ENCODE results near the gene PERM1.
"Not testable (repeated sequence)": the region's sequence is repeated elsewhere in the genome, so short reads cannot be mapped to it uniquely, and the experiment has no call there.

Gene PERM1

DNA sequence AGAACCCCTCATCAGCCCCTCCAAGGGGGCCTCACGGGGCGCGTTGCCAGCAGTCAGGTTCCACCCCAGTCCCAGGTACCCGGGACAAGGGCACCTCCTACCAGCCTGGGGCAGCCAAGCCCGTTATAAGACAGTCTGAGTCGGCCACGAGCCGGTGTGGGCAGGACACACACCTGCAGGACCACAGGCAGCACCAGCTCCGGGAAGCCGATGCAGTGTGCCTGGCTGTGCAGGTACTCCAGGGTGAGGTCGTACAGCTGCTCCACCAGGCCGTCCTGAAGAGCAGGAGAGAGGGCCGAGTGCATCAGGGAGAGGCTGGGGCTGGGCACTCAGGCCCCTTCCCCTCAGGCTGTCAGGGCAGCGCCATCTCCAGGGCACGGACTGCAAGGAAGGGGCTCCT, 33.9 kb downstream of the PERM1 start:
- no peak for DNase-seq (ENCODE audit: low read depth in 2 of 2)

DNA sequence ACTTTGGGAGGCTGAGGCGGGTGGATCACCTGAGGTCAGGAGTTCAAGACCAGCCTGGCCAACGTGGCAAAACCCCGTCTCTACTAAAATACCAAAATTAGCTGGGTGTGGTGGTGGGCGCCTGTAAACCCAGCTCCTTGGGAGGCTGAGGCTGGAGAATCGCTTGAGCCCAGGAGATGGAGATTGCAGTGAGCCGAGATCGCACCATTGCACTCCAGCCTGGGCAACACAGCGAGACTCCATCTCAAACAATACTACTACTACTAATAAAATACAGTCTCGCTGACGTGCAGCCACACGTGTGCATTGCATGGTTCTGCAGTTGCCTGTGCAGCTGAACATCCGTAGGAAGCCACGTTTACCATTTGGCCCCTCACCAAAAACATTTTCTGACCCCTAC, 35.1 kb downstream of the PERM1 start:
- DNase-seq (ENCODE audit: low read depth in 2 of 2) = not testable (repeated sequence)

DNA sequence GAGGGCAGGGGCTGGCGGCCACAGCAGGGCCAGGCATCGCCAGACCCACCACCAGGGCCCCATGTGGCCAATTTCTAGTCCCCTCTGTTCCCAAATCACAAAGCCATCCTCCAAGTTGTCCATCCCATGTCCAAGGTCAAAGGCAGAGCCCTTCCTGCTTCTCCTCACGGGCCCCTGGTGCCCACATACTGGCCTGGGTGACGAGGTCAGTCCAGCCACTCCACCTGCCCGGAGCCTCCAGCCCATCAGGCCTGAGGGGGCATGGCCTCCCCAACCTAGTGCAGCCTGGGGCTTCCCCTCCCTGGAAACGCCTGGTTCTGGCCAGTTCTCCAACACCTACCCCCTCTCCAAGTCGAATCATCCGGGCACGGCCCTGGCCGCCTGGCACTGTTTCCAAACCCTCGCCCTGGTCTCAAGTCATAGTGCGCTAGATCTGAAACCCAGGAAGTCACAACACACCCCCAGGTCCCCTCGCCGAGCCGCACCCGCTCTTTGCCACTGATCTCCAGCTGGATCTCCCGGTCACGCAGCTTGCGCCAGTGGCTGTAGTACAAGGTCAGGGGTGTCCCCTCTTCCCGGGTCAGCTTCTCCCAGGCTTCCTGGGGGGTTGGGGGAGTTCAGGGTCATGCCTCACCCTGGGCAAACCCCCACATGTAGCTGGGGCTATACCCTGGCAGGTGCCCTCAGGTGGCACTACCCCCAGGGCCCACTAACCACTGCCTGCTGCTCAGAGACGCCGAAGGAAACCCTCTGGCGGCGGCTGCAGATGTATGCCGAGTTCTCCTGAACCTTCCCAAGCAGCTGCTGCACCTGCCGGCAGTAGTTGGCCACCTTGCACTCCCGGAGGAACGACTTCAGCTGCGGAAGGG, 36.0 kb downstream of the PERM1 start:
- DNase-seq (ENCODE audit: low read depth in 2 of 2) = no peak

DNA sequence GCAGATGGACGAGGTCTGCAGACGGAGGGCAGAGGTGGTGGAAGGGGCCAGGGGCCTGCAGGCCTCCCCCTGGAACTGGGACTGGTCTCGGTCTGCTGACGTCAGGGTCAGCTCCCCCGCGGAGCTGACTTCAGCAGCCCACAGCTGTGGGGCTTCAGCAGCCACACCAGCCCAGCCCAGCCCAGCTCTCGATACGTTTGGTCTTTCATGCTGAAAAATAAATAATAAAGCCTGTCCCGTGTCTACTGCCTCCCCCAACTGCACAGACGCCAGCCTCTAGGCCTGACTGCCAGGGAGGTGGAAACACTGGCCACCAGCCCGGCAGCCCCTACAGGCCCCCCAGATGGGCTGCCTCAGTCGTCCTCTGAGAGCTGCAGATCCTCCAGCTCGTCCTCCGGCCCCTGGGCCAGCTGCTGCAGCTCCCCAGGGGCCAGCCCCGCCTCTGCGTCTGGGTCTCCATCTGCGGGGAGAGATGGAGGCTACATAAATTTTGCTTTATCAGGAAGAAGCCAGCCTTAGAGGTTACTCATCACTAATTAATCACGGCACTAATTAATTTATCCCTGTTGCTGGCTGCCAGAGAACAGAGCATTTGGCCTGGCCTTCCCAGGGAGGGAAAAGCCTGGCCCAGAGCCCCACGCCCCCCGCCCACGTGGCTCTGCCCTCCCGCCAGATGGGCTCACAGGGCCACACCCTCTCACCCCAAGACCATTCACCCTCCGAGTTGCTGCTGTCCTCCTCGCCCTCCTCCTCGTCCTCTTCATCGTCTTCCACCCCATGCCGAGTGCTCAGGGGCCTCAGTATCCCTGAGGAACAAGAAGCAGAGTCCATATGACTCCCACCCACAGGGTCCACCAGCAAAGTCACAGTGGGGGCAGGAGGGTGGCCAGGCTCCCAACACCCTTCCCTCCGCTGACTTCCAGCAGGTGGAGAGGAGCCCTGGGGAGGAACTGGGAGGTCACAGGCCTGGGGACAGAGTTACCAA, 37.3 kb downstream of the PERM1 start:
- no peak for DNase-seq (ENCODE audit: low read depth in 2 of 2)

DNA sequence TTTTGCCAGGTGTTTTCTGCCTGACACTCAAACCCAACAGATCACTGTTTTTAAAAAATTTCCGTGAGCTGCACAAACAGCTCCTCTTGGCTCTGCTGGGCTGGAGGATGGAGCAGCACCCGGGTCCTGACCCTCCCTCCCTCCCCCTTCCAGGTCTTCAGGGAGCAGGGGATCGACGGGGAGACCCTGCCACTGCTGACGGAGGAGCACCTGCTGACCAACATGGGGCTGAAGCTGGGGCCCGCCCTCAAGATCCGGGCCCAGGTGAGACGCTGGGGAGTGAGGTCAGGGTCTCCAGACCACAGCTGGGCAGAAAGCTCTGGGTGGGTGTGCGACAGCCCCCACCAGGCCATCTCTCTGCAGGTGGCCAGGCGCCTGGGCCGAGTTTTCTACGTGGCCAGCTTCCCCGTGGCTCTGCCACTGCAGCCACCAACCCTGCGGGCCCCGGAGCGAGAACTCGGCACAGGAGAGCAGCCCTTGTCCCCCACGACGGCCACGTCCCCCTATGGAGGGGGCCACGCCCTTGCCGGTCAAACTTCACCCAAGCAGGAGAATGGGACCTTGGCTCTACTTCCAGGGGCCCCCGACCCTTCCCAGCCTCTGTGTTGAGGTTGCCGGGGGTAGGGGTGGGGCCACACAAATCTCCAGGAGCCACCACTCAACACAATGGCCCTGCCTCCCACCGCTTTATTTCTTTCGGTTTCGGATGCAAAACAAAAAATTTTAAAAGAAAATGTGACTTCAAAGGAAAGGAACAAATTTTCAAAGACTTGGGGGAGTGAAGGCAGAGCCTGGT, 38.1 kb downstream of the PERM1 start:
- no peak for DNase-seq (ENCODE audit: low read depth in 2 of 2)

DNA sequence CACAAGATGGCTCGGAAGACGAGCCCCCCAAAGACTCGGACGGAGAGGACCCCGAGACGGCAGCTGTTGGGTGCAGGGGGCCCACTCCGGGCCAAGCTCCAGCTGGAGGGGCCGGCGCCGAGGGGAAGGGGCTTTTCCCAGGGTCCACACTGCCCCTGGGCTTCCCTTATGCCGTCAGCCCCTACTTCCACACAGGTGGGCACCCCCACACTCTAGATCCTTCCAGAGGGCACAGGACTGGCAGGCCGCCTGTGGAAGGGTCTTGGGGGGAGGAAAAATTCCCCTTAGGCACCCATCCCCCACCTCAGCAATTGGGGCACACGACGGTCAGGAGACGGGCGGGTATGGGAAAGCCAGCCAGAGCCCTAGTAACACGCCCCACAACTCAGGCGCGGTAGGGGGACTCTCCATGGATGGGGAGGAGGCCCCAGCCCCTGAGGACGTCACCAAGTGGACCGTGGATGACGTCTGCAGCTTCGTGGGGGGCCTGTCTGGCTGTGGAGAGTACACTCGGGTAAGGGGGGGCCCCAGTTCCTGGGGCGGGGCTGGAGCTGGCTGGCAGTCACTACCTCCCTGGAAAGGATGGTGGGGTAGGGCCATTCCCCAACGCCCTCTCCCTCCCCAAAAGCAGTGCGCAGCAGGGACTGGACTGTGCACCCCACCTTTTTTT, 38.9 kb downstream of the PERM1 start:
- no peak for DNase-seq (ENCODE audit: low read depth in 2 of 2)

DNA sequence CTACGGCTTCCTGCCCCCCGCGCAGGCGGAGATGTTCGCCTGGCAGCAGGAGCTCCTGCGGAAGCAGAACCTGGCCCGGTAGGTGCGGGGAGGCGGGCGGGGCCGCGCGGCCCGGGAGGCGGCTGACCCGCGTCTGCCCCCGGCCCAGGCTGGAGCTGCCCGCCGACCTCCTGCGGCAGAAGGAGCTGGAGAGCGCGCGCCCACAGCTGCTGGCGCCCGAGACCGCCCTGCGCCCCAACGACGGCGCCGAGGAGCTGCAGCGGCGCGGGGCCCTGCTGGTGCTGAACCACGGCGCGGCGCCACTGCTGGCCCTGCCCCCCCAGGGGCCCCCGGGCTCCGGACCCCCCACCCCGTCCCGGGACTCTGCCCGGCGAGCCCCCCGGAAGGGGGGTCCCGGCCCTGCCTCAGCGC, 39.5 kb downstream of the PERM1 start:
- no peak for DNase-seq (ENCODE audit: low read depth in 2 of 2)

DNA sequence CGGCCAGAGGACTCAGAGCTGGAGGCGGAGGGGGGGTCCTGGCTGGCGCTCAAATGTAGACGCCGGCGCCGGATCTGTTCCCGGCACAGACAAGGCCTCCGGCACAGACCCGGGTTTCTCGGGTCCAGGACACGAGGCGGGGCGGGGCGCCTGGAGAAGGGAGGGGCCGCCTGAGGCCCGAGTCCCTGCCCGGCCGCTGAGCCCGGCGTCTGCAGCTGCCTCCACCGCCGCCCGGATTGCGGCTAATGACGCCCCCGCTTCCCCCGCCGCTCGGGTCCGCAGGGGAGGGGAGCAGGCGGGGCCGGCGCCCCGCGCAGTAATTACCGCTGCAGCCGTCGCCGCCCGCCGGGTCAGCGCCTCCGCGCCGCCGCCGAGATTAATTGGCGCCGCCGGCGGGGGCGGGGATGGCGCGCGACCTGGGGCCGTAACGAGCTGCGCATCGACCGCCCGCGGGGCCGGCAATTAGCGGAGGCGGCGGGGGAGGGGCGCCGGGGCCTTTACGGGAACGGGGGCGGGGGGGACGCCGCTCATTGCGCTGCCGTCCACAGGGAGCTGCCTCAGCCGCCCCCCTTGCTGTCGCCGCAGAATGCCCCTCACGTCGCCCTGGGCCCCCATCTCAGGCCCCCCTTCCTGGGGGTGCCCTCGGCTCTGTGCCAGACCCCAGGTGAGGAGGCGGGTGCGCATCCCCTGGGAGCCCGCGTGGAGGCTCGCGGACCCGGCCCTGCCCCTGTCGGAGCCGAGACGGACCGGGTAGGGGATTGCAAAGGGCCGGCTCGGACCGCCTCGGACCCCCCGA, 40.1 kb downstream of the PERM1 start:
- no peak for DNase-seq (ENCODE audit: low read depth in 2 of 2)

DNA sequence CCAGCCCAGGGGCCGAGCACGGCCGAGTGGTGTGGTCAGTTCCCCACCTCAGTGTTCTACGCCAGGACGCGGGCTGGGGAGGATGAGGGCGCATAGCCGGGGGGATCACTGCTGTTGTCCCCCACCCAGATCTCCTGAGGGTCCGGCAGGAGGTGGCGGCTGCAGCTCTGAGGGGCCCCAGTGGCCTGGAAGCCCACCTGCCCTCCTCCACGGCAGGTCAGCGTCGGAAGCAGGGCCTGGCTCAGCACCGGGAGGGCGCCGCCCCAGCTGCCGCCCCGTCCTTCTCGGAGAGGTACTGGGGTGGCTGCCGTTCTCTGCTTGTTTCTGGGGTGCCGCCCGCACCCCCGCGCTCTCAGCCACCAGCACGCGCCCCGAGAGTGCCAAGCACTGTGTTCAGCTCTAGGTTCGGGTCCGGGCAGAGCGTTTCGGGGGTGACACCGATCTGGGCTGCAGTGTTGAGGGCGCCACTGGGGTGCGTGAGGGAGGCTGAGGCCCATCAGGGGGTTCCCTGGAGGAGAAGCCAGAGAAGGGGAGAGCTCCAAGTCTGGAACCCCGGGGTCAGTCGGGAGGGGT, 40.8 kb downstream of the PERM1 start:
- DNase-seq (ENCODE audit: low read depth in 2 of 2) = no peak

DNA sequence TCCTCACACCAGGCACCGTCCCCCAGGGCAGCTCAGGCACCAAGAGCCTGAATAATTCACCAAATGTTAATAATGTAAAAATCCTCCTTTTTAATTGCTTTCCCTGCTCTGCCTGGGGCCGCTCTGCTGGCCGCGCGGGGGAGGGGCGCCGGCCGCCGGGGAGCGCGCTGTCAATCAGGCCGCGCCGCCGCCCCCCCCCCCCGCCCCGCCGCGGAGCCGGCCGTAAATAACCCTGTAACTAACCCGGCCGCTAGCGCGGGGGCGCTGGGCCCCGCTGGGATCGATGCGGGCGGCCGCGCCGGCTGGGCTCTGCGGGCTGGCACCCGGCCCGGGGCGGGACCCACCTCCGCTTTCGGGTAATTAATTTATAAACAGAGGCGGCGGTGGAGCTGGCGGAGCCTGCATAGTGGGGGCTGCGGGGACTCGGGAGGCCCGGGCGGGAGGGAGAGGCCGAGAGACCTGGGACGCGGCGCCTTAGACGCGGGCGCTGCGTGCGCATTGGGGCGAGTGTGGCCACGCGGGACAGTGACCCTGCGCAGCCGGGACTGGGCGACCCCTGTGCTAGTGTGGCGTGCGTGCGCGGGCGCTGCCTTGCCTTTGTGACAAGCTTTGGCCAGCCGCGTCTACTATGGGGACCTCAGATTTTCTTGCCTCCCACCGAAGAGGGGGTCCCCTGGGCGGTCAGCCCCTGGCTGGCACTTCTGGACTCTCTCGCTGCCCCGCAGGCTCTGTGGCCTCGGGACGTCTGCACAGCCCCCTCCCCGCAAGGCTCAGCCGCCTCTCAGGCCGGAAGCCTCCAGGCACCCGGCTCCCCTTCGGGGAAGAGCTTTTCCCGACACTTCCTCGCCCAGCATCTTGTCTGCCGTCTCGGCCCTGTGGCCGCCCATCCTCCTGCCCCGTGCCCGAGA, 41.5 kb downstream of the PERM1 start:
- no peak for DNase-seq (ENCODE audit: low read depth in 2 of 2)

DNA sequence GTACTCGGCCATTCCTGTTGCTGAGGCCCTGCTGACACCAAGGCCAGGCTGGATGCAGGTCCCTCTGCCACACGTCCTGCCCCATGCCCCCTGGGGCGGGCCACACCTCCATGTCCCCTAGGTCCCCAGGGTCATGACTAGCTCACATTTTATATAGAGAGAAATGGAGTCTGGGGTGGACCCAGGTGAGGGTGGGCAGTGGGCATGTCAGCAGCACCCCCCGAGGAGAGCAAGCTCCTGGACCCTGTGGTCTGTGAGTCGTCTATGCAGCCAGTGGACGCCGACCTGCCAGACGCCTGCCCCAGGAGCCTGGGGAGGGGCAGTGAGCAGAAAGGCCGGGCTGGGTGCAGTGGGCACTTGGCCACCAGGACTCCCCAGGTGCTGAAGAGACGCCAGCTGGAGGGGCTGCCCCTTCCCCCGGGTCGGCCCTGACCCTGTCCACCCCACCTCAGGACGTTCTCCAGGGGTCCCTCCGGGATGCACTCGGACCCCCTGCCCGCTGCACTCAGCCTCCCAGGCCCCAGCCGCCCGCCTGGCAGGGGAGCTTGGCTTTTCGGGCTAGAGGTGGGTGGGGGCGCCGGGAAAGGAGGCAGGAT, 42.3 kb downstream of the PERM1 start:
- DNase-seq (ENCODE audit: low read depth in 2 of 2) = no peak

DNA sequence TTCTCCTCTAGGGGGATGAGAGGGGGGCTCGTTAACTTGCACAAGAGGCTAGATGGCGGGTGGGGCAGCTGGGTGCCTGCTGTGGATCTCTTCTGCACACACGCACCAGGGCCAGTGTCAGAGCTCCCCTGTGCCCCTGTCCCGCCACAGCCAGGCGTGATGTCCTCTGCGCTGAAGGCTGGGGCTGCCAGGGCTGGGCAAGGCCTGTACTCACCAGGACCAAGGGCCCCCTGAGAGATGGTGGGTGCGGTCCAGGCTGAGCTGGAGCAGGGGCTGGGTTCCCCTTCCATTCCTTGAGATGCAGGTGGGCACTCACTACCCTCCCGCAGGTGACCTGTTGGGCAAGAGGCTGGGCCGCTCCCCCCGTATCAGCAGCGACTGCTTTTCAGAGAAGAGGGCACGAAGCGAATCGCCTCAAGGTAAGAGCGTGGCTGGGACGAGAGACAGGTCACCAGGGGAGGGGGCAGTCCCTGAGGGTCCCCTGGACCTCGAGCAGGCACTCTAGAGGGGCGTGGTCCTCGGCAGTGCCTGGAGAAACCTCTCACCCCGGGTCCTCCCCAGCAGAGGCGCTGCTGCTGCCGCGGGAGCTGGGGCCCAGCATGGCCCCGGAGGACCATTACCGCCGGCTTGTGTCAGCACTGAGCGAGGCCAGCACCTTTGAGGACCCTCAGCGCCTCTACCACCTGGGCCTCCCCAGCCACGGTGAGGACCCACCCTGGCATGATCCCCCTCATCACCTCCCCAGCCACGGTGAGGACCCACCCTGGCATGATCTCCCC, 43.0 kb downstream of the PERM1 start:
- no peak for DNase-seq (ENCODE audit: low read depth in 2 of 2)

DNA sequence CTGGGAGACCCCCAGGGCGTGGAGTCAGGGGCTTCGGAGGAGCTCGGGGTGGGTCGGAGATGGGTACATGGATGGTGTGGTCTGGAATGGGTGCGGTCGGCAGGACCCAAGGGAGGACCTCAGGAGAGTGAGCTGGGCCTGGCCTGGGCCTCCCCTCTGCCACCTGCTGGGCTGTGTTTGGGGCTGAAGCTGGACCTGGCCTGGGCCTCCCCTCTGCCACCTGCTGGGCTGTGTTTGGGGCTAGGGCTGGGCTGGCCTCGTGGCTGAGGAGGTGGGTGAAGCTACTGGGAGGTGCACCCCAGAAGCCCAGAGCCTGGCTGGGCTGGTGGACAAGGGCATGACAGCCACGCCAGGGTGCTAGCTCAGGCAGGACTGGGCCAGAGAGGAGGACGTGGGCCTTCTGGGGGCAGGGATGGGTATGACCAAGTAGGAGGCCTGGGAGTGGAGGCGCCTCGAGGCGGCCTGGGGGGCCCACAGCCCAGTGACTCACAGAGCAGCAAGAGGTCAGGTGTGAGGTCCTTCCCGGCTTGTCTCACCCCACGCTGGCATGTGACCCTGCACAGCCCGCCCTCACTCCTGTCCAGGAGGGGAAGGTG, 43.7 kb downstream of the PERM1 start:
- no peak for DNase-seq (ENCODE audit: low read depth in 2 of 2)

DNA sequence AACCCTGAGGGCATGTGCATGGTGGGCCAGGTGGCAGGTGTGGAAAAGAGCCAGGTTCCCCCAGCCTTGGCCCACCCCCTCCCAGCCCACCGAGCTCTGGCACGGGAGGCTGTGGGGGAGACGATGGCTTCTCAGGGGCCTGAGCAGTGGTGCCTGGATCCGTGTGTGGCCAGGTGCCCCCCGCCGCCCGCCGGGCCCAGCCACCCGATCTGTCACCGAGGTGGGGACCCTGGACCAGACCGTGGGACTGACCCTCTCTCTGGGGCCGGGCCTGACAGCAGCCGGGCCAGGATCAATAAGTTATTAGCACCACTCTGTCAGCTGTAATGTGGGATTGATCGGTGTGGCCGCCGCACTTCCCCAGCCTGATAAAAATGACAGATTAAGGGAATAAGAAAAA, 44.4 kb downstream of the PERM1 start:
- DNase-seq (ENCODE audit: low read depth in 2 of 2) = no peak

DNA sequence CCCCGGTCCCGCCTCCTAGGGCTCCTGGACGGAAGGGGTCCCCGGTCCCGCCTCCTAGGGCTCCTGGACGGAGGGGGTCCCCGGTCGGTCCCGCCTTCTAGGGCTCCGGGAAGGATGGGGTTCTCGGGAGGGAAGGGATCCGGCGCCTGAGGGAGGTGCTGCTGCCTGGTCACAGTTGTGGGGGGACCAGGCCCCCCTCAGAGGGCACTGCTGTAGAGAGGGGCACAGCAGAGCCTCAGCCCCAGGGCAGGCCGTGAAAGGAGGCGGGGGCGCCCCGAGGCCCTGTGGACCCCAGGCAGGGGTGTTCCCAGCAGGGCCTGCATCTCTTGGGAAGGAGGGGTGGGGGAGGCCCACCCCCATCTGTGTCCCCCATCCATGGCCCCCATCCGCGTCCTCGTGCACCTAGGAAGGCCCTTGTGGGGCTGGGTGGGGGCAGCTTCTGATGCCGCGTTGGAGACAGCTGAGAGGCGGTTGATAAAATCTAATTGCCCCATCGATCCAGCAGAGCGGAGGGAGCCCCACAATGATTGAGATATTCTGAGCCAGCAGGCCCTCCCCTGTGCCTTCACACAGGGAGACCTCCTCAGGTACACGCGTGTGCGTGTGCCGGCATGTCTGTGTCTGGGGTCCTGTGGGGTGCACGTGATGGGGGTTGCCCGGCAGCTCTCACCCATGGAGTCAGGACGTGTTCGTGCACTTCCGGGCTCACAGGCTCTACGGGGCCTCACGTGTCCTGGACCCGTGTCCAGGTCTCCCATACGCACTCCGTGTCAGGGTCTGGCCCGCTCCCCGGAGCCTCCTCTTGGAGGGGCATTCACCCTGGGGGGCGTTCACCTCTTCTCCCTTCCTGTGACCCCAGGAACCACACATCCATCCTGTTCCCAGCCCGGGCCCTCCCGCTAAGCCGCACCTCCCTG, 45.3 kb downstream of the PERM1 start:
- DNase-seq (ENCODE audit: low read depth in 2 of 2) = no peak

DNA sequence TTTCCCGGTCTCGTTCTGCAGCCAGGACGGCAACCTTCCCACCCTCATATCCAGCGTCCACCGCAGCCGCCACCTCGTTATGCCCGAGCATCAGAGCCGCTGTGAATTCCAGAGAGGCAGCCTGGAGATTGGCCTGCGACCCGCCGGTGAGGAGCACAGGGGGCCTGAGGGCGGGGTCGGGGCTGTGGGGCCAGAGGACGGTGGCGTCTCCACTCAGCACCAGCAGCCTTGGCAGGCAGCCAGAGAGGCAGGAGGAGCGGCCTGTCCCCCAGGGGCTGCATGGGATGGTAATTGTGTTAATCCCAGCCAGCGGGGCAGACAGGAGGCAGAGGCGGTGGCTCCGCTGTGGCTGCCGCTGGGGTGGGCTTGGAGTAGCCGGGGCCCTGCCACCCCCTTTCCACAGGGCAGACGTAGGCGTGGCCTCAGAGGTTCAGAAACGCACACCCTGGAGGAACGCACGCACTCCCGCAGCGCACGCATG, 46.1 kb downstream of the PERM1 start:
- no peak for DNase-seq (ENCODE audit: low read depth in 2 of 2)
